ENCODE results near the gene FOXO3.

DNA sequence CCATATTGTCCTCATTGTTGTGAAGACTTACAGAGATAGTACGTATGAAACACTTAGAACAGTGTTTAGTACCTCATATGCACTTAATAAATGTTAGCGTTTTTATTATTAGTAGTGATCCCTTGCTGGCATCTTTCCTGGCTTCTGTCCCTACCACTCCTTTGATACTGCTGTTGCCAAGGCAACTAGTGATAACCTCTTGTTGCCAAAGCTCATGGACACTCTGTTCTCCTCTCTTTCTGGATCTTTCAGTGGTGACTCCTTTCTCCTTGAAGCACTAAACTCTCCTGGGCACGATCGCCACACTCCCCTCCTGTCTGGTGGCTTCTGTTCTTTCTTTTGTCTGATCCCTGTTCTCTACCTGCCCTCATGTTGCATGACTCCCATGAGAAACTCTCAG, 83.5 kb downstream of the FOXO3 start:
- no peak for TF ChIP-seq TAF1 (IDR thresholded peaks at IDR 0.05; ENCODE audit: low read depth, low read length)
- TF ChIP-seq, protein P1, sequence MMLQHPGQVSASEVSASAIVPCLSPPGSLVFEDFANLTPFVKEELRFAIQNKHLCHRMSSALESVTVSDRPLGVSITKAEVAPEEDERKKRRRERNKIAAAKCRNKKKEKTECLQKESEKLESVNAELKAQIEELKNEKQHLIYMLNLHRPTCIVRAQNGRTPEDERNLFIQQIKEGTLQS (IDR thresholded peaks at IDR 0.05; ENCODE audit: insufficient read depth, low read depth, low read length), result no peak
